Dedifferentiated amniotic fluid mesenchymal stem cell (primary cell): ENCODE data around the gene LRRC61.

Experiments used
- DNase-seq: peaks from one replicate; pipeline ENCODE4 v3.0.0-alpha.2; 2016; ENCODE audit errors: extremely low spot score

The LRRC61 gene

GRCh38 chr7:150370612-150371071 lies 47.5 kb downstream of the LRRC61 start:
- DNase-seq, result peak; percentile 51

- no peak for DNase-seq
Measured at GRCh38 chr7:150371131-150371995, 48.2 kb downstream of the LRRC61 start.

DNA sequence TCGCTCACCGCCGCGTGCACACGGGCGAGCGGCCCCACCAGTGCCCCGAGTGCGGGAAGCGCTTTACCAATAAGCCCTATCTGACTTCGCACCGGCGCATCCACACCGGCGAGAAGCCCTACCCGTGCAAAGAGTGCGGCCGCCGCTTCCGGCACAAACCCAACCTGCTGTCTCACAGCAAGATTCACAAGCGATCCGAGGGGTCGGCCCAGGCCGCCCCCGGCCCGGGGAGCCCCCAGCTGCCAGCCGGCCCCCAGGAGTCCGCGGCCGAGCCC lies 48.8 kb downstream of the LRRC61 start:
- no peak for DNase-seq

DNA sequence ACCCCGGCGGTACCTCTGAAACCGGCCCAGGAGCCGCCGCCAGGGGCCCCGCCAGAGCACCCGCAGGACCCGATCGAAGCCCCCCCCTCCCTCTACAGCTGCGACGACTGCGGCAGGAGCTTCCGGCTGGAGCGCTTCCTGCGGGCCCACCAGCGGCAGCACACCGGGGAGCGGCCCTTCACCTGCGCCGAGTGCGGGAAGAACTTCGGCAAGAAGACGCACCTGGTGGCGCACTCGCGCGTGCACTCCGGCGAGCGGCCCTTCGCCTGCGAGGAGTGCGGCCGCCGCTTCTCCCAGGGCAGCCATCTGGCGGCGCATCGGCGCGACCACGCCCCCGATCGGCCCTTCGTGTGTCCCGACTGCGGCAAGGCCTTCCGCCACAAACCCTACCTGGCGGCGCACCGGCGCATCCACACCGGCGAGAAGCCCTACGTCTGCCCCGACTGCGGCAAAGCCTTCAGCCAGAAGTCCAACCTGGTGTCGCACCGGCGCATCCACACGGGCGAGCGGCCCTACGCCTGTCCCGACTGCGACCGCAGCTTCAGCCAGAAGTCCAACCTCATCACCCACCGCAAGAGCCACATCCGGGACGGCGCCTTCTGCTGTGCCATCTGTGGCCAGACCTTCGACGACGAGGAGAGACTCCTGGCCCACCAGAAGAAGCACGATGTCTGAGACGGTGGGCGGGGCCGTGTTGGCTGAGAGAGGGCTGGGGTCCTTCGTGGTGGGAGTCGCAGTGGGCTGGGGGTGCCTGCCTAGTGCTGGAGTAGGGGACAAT lies 49.3 kb downstream of the LRRC61 start:
- no peak for DNase-seq

DNA sequence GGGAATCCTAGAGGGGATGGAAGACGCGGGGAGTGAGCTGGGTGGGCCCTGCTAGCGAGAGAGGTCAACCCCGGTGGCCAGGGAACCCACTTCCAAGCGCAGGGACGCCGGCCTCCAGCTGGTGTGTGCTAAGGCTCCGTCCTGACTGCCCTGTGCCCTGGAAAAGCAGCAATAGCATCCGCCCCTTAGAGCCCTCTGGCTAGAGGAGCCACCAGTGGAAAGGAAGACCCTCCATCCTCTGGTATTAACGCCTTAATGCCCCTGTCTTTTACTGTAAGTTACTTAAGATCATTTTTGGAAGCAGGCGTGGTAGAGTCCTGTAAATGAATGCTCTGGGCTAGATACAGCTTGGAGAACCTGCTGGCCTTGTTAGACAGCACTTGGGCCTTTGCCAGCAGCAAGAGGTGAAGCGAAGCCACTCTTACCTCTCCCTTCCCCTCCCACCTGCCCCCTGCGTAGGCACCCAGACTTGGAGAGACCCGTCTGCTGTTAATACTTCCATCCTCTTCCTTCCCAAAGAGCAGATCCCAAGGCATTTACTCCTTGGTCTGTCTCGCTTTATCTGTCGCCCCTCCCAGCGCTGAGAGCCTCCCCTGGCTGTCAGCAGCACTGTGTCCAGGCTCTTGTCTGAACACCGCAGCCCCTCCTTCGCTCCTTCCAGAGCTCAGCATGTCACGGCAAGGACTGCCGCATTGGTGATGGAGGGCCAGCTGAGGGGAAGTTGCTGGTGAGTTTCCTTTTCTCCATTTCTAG lies 50.1 kb downstream of the LRRC61 start:
- DNase-seq, result no peak

GRCh38 chr7:150374026-150374425 lies 50.9 kb downstream of the LRRC61 start:
- no peak for DNase-seq

- DNase-seq, result no peak
Measured at GRCh38 chr7:150374472-150374871, 51.3 kb downstream of the LRRC61 start.

- no peak for DNase-seq
Measured at GRCh38 chr7:150375662-150376521, 52.7 kb downstream of the LRRC61 start.

- DNase-seq, result no peak
Measured at GRCh38 chr7:150376560-150376959, 53.4 kb downstream of the LRRC61 start.

GRCh38 chr7:150377196-150377595 lies 54.0 kb downstream of the LRRC61 start:
- no peak for DNase-seq

GRCh38 chr7:150377635-150378034 lies 54.5 kb downstream of the LRRC61 start:
- DNase-seq, result no peak

- no peak for DNase-seq
Measured at GRCh38 chr7:150378115-150378852, 55.1 kb downstream of the LRRC61 start.

- peak; percentile 90 for DNase-seq
Measured at GRCh38 chr7:150378853-150379440, 55.8 kb downstream of the LRRC61 start, which contains the start of gene ZNF775. Gene ZNF775 (plus strand): TSS chr7:150379330. CDS start chr7:150388471, 9,141 bp downstream.

- no peak for DNase-seq
Measured at GRCh38 chr7:150379441-150380379, 56.6 kb downstream of the LRRC61 start.

- no peak for DNase-seq
Measured at GRCh38 chr7:150380463-150380862, 57.3 kb downstream of the LRRC61 start.

- DNase-seq, result no peak
Measured at GRCh38 chr7:150381096-150381495, 57.9 kb downstream of the LRRC61 start.

DNA sequence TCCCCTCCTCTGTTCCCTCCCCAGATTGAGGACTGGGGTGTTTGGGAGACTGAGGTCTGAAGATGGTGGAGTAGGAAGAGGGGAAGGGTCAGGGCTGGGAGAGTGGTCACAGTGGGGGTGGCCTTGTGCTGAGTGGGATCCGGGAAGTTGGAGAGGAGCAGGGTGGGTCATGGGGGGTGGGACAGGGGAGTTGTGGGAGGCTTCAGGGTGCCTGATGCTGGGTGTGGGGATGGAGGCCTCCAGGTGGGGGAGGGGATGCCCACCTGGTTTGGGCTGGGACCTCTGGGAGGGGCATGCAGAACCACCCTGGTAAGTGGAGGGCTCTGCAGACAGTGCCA lies 58.6 kb downstream of the LRRC61 start:
- DNase-seq, result no peak

DNA sequence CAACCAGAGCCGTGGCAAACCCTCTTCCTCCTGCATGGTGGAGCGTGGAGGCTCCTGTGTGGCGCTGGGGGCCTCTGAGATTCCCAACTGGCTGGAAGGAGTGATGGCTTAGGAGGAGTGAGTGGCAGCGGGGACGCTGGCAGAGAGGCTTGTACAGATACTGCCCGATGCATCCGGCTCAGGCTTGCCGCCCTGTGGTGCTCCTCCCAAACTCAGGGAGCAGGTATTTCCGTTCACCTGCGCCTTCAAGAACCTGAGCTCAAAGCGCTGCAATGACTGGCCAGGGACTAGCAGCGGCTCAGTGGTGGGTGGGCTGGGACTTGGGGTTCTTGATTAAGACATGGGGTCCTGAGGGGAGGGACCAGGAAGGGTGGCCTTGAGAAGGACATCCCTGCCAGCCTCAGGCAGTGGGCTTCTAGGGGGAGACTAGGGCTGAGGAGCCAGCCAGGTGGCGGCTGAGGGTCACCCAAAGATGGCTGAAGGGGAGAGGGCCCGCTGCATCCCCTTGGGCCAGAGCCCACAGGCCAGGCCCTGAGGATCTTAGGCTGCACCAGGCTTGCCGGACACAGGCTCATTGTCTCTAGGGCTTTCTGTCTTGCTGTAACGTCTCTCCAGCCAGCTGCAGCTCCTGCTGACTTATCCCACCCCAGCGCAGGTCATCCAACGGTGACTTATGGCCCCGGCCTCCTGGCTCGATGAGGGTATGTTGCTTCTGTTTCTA lies 59.1 kb downstream of the LRRC61 start:
- DNase-seq, result no peak

- no peak for DNase-seq
Measured at GRCh38 chr7:150382844-150383225, 59.7 kb downstream of the LRRC61 start.
